HepG2 (cell line): ENCODE data around the gene JTB. TPM values are rescaled to one million over a fixed set of nuclear protein-coding genes. Genes with fewer than 3 reads are reported as not detected.

ENCODE experiments used
- ATF6 ChIP-seq: sonication (generic); formaldehyde crosslinking; conservative IDR thresholded peaks from 2 replicates; pipeline ENCODE4 v1.4.0; 2020; ENCODE audit warnings: missing genetic modification reagents
- BCL3 ChIP-seq: sonication (generic); formaldehyde crosslinking; IDR thresholded peaks from 2 replicates; pipeline ENCODE4 v1.5.1; 2020; ENCODE audit warnings: mild to moderate bottlenecking, missing genetic modification reagents, moderate library complexity
- CTCF ChIP-seq: sonication (generic); formaldehyde crosslinking; IDR thresholded peaks from 2 replicates; pipeline ENCODE4 v1.5.0; 2020; ENCODE audit warnings: mild to moderate bottlenecking, missing genetic modification reagents, moderate library complexity
- EZH2 ChIP-seq: conservative IDR thresholded peaks from 2 replicates; pipeline ENCODE4 v1.6.1; 2012; ENCODE audit warnings: mild to moderate bottlenecking, low read depth, low read length, moderate library complexity
- FOXM1 ChIP-seq: sonication (generic); formaldehyde crosslinking; IDR thresholded peaks from 2 replicates; pipeline ENCODE4 v1.5.0; 2020; ENCODE audit warnings: missing genetic modification reagents
- KDM5B ChIP-seq: sonication (generic); formaldehyde crosslinking; IDR thresholded peaks from 2 replicates; pipeline ENCODE4 v1.4.0; 2020; ENCODE audit warnings: missing genetic modification reagents, mild to moderate bottlenecking, borderline replicate concordance
- KLF15 ChIP-seq: sonication (generic); formaldehyde crosslinking; IDR thresholded peaks from 2 replicates; pipeline ENCODE4 v1.8.1; 2023; ENCODE audit warnings: borderline replicate concordance, mild to moderate bottlenecking, inconsistent platforms, missing genetic modification reagents, mixed read lengths
- MTA1 ChIP-seq: sonication (generic); formaldehyde crosslinking; IDR thresholded peaks from 2 replicates; pipeline ENCODE4 v1.4.0; 2020; ENCODE audit warnings: missing genetic modification reagents, mild to moderate bottlenecking, borderline replicate concordance
- POLR2A ChIP-seq, 2 experiments: IDR thresholded peaks; 2 replicates each; pipeline ENCODE4 v1.6.1; 2011; ENCODE audit warnings: low read depth in 2 of 2, low read length in 2 of 2, mild to moderate bottlenecking in 1 of 2, moderate library complexity in 1 of 2; ENCODE audit not compliant: insufficient read depth in 1 of 2
- PRMT3 ChIP-seq: sonication (generic); formaldehyde crosslinking; IDR thresholded peaks from 2 replicates; pipeline ENCODE4 v1.8.1; 2022; ENCODE audit warnings: low read depth, mild to moderate bottlenecking, moderate library complexity, missing genetic modification reagents, borderline replicate concordance
- RELA ChIP-seq: sonication (generic); formaldehyde crosslinking; IDR thresholded peaks from 2 replicates; pipeline ENCODE4 v1.4.0; 2020; ENCODE audit warnings: missing genetic modification reagents
- SAFB2 ChIP-seq: sonication (generic); formaldehyde crosslinking; IDR thresholded peaks from 2 replicates; pipeline ENCODE4 v1.5.1; 2020; ENCODE audit warnings: missing genetic modification reagents, low read depth, mild to moderate bottlenecking, borderline replicate concordance
- TRAFD1 ChIP-seq: sonication (generic); formaldehyde crosslinking; IDR thresholded peaks from 2 replicates; pipeline ENCODE4 v1.5.1; 2020; ENCODE audit warnings: missing genetic modification reagents, mild to moderate bottlenecking, borderline replicate concordance
- UBTF ChIP-seq: sonication (generic); formaldehyde crosslinking; IDR thresholded peaks from 2 replicates; pipeline ENCODE4 v1.4.0; 2020; ENCODE audit warnings: mild to moderate bottlenecking, missing genetic modification reagents
- ZNF101 ChIP-seq: sonication (generic); formaldehyde crosslinking; IDR thresholded peaks from 2 replicates; pipeline ENCODE4 v1.4.0; 2020; ENCODE audit warnings: mild to moderate bottlenecking, low read depth, missing genetic modification reagents, borderline replicate concordance
- ZNF225 ChIP-seq: sonication (generic); formaldehyde crosslinking; IDR thresholded peaks from 2 replicates; pipeline ENCODE4 v1.4.0; 2020; ENCODE audit warnings: mild to moderate bottlenecking, missing genetic modification reagents
- ZNF234 ChIP-seq: sonication (generic); formaldehyde crosslinking; conservative IDR thresholded peaks from 2 replicates; pipeline ENCODE4 v1.5.1; 2020; ENCODE audit warnings: mild to moderate bottlenecking, missing genetic modification reagents
- ZNF496 ChIP-seq: sonication (generic); formaldehyde crosslinking; IDR thresholded peaks from 2 replicates; pipeline ENCODE4 v1.8.1; 2023; ENCODE audit warnings: mild to moderate bottlenecking, moderate library complexity, missing genetic modification reagents; ENCODE audit not compliant: insufficient replicate concordance
- ZNF562 ChIP-seq: sonication (generic); formaldehyde crosslinking; IDR thresholded peaks from 2 replicates; pipeline ENCODE4 v1.8.0; 2022; ENCODE audit warnings: missing genetic modification reagents, borderline replicate concordance
- polyA plus RNA-seq, 8 experiments: library from polyadenylated mRNA; depleted of rRNA in 3 of 8; stranded (reverse) in 7 of 8; unstranded in 1 of 8; fragments of >200 nt; fragmentation: Illumina TruSeq in 4 of 8; extraction: Trizol in 4 of 8; gene quantifications; 2 replicates each; pipeline versions ENCODE4 v1.2.1 to v1.2.3, GENCODE V29; 2011 to 2016; ENCODE audit warnings: low read depth in 4 of 8, missing spikeins in 1 of 8, mixed read lengths in 1 of 8; ENCODE audit not compliant: insufficient read depth in 1 of 8
- total RNA-seq, 5 experiments: library from RNA; depleted of rRNA; stranded (reverse); fragments of >200 nt; fragmentation: Illumina TruSeq; extraction: Trizol; gene quantifications; 2 replicates each; pipeline ENCODE4 v1.2.3, GENCODE V29; 2016; ENCODE audit warnings: low read depth in 1 of 5

The JTB gene
- total and polyA plus RNA-seq, 2 of the 13 experiments (the other 11 are each of a cell fraction or from before 2014, with no cell fraction given), result 96.7 to 99.2 TPM

DNA sequence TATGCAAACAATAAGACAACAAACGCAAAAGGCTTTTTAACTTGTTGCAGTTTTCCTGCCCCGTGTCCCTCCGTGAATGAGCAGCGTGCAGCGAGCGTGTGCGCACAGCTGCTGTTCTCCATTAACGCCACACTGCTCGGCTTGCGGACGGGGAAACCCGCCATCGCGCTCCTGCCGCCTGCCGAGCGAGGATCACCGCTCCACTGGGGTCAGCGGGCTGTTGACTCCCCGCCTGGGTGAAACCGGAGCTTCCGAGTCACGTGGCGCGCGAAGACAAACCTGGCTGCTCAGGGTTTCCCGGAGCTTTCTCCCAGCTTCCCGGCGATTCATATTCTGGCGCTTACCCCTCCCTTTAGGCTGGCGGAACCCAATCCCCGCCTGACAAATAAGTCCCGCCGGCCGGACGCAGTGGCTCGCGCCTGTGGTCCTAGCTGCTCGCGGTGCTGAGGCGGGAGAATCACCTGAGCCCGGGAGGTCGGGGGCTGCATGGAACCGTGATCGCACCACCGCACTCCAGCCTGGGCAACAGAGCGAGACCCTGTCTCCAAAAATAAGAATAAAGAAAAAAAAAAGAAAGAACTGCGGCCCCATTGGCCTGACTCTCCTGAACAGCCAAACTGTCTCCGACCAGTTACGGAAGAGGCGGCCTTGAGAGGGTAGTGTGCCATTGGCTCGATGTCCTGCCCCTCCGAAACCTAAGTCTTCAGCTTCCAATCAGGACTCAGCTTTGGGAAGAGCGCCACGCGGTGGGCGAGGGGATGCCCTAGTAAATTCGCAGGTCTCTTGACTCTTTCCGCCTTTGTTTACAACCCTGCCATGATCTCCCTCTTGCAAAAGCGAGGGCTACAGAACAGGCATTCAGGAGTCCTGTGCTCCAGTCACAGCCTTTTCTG is 10.1 kb downstream of the JTB start, which contains the start of gene CREB3L4 (continued):
- TF ChIP-seq CTCF (CRISPR knock-in tag) (peak; percentile 81), ZNF225 (no peak), MTA1 (CRISPR knock-in tag) (peak; percentile 51), BCL3 (CRISPR knock-in tag) (no peak; the same call in none of the 2 replicates), KDM5B (peak; percentile 86; the same call in 1 of the 2 replicates), ATF6 (CRISPR knock-in tag) (no peak), POLR2A (IDR thresholded peaks at IDR 0.05; ENCODE audit: insufficient read depth in 1 of 2, low read depth in 2 of 2, low read length in 2 of 2) (peak; percentile 93 to 96), SAFB2 (CRISPR knock-in tag) (peak; percentile 71; the same call in 1 of the 2 replicates), ZNF234 (CRISPR knock-in tag) (peak; percentile 79; the same call in 1 of the 2 replicates), TRAFD1 (CRISPR knock-in tag) (peak; percentile 81; the same call in 1 of the 2 replicates), PRMT3 (peak; percentile 98), KLF15 (no peak), UBTF (CRISPR knock-in tag) (peak; percentile 90), EZH2 (no peak), ZNF101 (CRISPR knock-in tag) (no peak), RELA (CRISPR knock-in tag) (no peak), ZNF562 (CRISPR knock-in tag) (no peak), FOXM1 (CRISPR knock-in tag) (no peak), ZNF496 (CRISPR knock-in tag) (no peak)
